Renal cortex interstitium (tissue), 15 donors: ENCODE measurements around the gene SEMA7A. TPM values are rescaled to one million over a fixed set of nuclear protein-coding genes. Genes with fewer than 3 reads are reported as not detected.
"Not testable (repeated sequence)": the region's sequence is repeated elsewhere in the genome, so short reads cannot be mapped to it uniquely, and the experiment has no call there.

ENCODE experiments used
- DNase-seq, 11 donors: peaks; one replicate each; pipeline ENCODE4 v3.0.0-alpha.2; 2013; ENCODE audit warnings: low read depth in 9 of 11, low spot score in 4 of 11; ENCODE audit errors: extremely low read depth in 1 of 11
- long read RNA-seq, 16 experiments: transcript quantifications; one replicate each; lab custom pipeline, GENCODE V29; 2026
- polyA plus RNA-seq, 3 donors: library from polyadenylated mRNA; unstranded; fragments of 120-200 nt; gene quantifications; one replicate each; pipeline ENCODE4 v1.2.1, GENCODE V29; 2013; ENCODE audit not compliant: insufficient read length in 3 of 3

The SEMA7A gene
- polyA plus RNA-seq, result 1 to 10 TPM; 4.7 to 7.1 (median 5.2) TPM
- long read RNA-seq, donor 1, partial matches to known transcripts, result 0 of 1 reads
- long read RNA-seq, donor 1, other reads (novel, unspliced or antisense), result 0 of 1 reads
- long read RNA-seq, donor 2, result 0 reads
- long read RNA-seq, donor 3, partial matches to known transcripts, result 0 of 1 reads
- long read RNA-seq, donor 3, other reads (novel, unspliced or antisense), result 0 of 1 reads
- long read RNA-seq, donor 4, result 0 reads
- long read RNA-seq, donor 5, result 0 reads
- long read RNA-seq, donor 6, partial matches to known transcripts, result 0 of 1 reads
- long read RNA-seq, donor 6, other reads (novel, unspliced or antisense), result 0 of 1 reads
- long read RNA-seq, donor 7, result 0 reads
- long read RNA-seq, donor 8, result 0 reads
- long read RNA-seq, donor 9, partial matches to known transcripts, result 0 of 2 reads
- long read RNA-seq, donor 9, other reads (novel, unspliced or antisense), result 0 of 2 reads
- long read RNA-seq, donor 10, partial matches to known transcripts, result 0 of 1 reads
- long read RNA-seq, donor 10, other reads (novel, unspliced or antisense), result 0 of 1 reads
- long read RNA-seq, donor 11, result 0 reads
- long read RNA-seq, donor 12, result 0 reads
- long read RNA-seq, donor 13, result 0 reads
- long read RNA-seq, donor 14, result 0 reads
- long read RNA-seq, donor 15, result 0 reads
- long read RNA-seq, donor 16, partial matches to known transcripts, result 0 of 4 reads
- long read RNA-seq, donor 16, other reads (novel, unspliced or antisense), result 0 of 4 reads

- DNase-seq, result peak in 10 of 11 donors; percentile 45 to 77 (median 72)
Measured at GRCh38 chr15:74433592-74434262, at the start of gene SEMA7A. Gene SEMA7A (minus strand): TSS chr15:74433958. CDS start chr15:74433918, 40 bp downstream.

GRCh38 chr15:74482661-74483060 lies 48.9 kb upstream of the SEMA7A start:
- DNase-seq, result no peak

- not testable (repeated sequence) for DNase-seq
Measured at GRCh38 chr15:74480364-74480763, 46.6 kb upstream of the SEMA7A start.

- not testable (repeated sequence) for DNase-seq
Measured at GRCh38 chr15:74471621-74472020, 37.9 kb upstream of the SEMA7A start.

GRCh38 chr15:74470631-74471395 lies 37.1 kb upstream of the SEMA7A start:
- DNase-seq, result no peak

GRCh38 chr15:74468341-74469032 lies 34.7 kb upstream of the SEMA7A start:
- no peak for DNase-seq

GRCh38 chr15:74466570-74466969 lies 32.8 kb upstream of the SEMA7A start:
- no peak for DNase-seq

- no peak for DNase-seq
Measured at GRCh38 chr15:74464897-74465296, 31.1 kb upstream of the SEMA7A start.

GRCh38 chr15:74464216-74464615 lies 30.5 kb upstream of the SEMA7A start:
- no peak for DNase-seq

- no peak for DNase-seq
Measured at GRCh38 chr15:74463634-74464033, 29.9 kb upstream of the SEMA7A start.

- peak in 1 of 11 donors; percentile 17 for DNase-seq
Measured at GRCh38 chr15:74461847-74462511, 28.2 kb upstream of the SEMA7A start.

GRCh38 chr15:74460871-74461846 lies 27.4 kb upstream of the SEMA7A start, which contains the start of gene UBL7:
Gene UBL7 (minus strand): TSS chr15:74461160. CDS start chr15:74458867, 2,293 bp downstream.
- DNase-seq, result peak; percentile 86 to 98 (median 95)

GRCh38 chr15:74460298-74460697 lies 26.5 kb upstream of the SEMA7A start:
- no peak for DNase-seq

GRCh38 chr15:74459798-74460197 lies 26.0 kb upstream of the SEMA7A start:
- DNase-seq, result not testable (repeated sequence)

GRCh38 chr15:74458473-74458872 lies 24.7 kb upstream of the SEMA7A start:
- no peak for DNase-seq

- not testable (repeated sequence) for DNase-seq
Measured at GRCh38 chr15:74457036-74457435, 23.3 kb upstream of the SEMA7A start.
